Breast epithelium (tissue), 3 donors: ENCODE data around the gene TSHZ3.

Source experiments
- POLR2AphosphoS5 ChIP-seq, 3 donors: sonication (generic); formaldehyde crosslinking; IDR thresholded peaks; one replicate each; pipeline ENCODE4 v1.6.1; 2017; ENCODE audit warnings: antibody characterized with exemption in 3 of 3
- TF ChIP-seq, protein P1 (sequence below), 3 donors: fragments of 450-650 bp; IDR thresholded peaks; one replicate each; pipeline ENCODE4 v1.5.1; 2016 to 2017; ENCODE audit warnings: antibody characterized with exemption in 3 of 3, mild to moderate bottlenecking in 3 of 3, moderate library complexity in 3 of 3

- TF ChIP-seq, protein P1, sequence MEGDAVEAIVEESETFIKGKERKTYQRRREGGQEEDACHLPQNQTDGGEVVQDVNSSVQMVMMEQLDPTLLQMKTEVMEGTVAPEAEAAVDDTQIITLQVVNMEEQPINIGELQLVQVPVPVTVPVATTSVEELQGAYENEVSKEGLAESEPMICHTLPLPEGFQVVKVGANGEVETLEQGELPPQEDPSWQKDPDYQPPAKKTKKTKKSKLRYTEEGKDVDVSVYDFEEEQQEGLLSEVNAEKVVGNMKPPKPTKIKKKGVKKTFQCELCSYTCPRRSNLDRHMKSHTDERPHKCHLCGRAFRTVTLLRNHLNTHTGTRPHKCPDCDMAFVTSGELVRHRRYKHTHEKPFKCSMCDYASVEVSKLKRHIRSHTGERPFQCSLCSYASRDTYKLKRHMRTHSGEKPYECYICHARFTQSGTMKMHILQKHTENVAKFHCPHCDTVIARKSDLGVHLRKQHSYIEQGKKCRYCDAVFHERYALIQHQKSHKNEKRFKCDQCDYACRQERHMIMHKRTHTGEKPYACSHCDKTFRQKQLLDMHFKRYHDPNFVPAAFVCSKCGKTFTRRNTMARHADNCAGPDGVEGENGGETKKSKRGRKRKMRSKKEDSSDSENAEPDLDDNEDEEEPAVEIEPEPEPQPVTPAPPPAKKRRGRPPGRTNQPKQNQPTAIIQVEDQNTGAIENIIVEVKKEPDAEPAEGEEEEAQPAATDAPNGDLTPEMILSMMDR (IDR thresholded peaks at IDR 0.05): no peak
- TF ChIP-seq POLR2AphosphoS5 (IDR thresholded peaks at IDR 0.05): no peak
These were observed 42.1 kb downstream of the TSHZ3 start for GRCh38 chr19:31307071-31307669.
